Thoracic aorta (tissue), 2 donors: ENCODE measurements around the gene SLC2A11. TPM values are rescaled to one million over a fixed set of nuclear protein-coding genes. Genes with fewer than 3 reads are reported as not detected.
A peak's percentile ranks its signal among the peaks of the same experiment; 100 is the strongest.
"Not testable (repeated sequence)": the region's sequence is repeated elsewhere in the genome, so short reads cannot be mapped to it uniquely, and the experiment has no call there.

Experiments
- ATAC-seq: fragments of 150-250 bp; one replicate; pipeline ENCODE4 v1.8.0; 2017; ENCODE audit warnings: low read depth; ENCODE audit not compliant: insufficient number of reproducible peaks, low FRiP score
- DNase-seq: peaks from one replicate; pipeline ENCODE4 v3.0.0-alpha.2; 2020; ENCODE audit warnings: low spot score
- H3K27ac ChIP-seq, 2 donors: fragments of 200-600 bp; sonication (generic); 1 replicate in 1 of 2; 2 replicates in 1 of 2; pipeline ENCODE4 v1.5.1; 2016; ENCODE audit warnings: mild to moderate bottlenecking in 2 of 2, moderate library complexity in 2 of 2
- H3K27me3 ChIP-seq: fragments of 200-600 bp; sonication (generic); replicated peaks from 2 replicates; pipeline ENCODE4 v1.6.0; 2016; ENCODE audit warnings: mild to moderate bottlenecking; ENCODE audit not compliant: insufficient read depth
- H3K36me3 ChIP-seq: fragments of 200-600 bp; sonication (generic); one replicate; pipeline ENCODE4 v1.5.1; 2016
- H3K4me1 ChIP-seq, 2 donors: fragments of 200-600 bp; sonication (generic); 1 replicate in 1 of 2; 2 replicates in 1 of 2; pipeline versions ENCODE4 v1.5.1 to v1.6.0; 2016; ENCODE audit warnings: low read depth in 2 of 2, mild to moderate bottlenecking in 1 of 2; ENCODE audit not compliant: control insufficient read depth in 1 of 2
- H3K4me3 ChIP-seq: fragments of 200-600 bp; sonication (generic); 2 replicates; pipeline ENCODE4 v1.5.1; 2016; ENCODE audit warnings: mild to moderate bottlenecking
- H3K9me3 ChIP-seq: fragments of 200-600 bp; sonication (generic); 2 replicates; pipeline ENCODE4 v1.5.1; 2016
- total RNA-seq, 2 donors: library from RNA; depleted of rRNA; stranded (reverse); fragments of >200 nt; gene quantifications; one replicate each; pipeline versions ENCODE4 v1.1.0 to v1.2.3, GENCODE V29; 2016
- TF ChIP-seq, protein P1 (sequence below): fragments of 200-600 bp; sonication (generic); IDR thresholded peaks from one replicate; pipeline ENCODE4 v1.5.1; 2019; ENCODE audit warnings: antibody characterized with exemption

Gene SLC2A11
- total RNA-seq, 2 donors from 2014 or later = 9.2 to 25.5 TPM

DNA sequence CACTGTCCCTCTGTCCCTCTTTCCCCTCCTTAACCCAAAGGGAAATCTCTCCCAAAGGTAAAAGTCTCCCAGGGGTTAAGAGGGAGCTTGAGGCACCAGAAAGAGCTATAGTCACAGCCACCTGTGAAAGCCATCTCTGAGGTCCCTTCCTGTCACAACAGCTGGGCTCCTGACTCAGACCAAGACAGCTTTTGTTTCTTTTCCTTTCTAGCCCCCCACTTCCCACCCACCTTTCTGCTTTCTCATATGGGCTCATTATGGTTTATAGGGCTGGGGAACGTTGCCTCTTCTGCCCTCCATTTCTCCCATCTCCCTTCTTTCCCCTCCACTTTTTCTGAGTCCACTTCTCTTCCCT, 55.6 kb downstream of the SLC2A11 start:
- Histone ChIP-seq H3K27me3 (no peaks in the 10 kb centered on the region), H3K36me3 (no peaks in the 10 kb centered on the region), H3K27ac (peak overlapping the region; percentile 76 to 81), H3K4me1 (peaks cover 3 to 6% of the 10 kb centered on the region in 2 donors), H3K4me3 (peak overlapping the region; percentile 80), H3K9me3 (no peaks in the 10 kb centered on the region)
- no peak for ATAC-seq
- TF ChIP-seq, protein P1, sequence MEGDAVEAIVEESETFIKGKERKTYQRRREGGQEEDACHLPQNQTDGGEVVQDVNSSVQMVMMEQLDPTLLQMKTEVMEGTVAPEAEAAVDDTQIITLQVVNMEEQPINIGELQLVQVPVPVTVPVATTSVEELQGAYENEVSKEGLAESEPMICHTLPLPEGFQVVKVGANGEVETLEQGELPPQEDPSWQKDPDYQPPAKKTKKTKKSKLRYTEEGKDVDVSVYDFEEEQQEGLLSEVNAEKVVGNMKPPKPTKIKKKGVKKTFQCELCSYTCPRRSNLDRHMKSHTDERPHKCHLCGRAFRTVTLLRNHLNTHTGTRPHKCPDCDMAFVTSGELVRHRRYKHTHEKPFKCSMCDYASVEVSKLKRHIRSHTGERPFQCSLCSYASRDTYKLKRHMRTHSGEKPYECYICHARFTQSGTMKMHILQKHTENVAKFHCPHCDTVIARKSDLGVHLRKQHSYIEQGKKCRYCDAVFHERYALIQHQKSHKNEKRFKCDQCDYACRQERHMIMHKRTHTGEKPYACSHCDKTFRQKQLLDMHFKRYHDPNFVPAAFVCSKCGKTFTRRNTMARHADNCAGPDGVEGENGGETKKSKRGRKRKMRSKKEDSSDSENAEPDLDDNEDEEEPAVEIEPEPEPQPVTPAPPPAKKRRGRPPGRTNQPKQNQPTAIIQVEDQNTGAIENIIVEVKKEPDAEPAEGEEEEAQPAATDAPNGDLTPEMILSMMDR = no peak
- no peak for DNase-seq

DNA sequence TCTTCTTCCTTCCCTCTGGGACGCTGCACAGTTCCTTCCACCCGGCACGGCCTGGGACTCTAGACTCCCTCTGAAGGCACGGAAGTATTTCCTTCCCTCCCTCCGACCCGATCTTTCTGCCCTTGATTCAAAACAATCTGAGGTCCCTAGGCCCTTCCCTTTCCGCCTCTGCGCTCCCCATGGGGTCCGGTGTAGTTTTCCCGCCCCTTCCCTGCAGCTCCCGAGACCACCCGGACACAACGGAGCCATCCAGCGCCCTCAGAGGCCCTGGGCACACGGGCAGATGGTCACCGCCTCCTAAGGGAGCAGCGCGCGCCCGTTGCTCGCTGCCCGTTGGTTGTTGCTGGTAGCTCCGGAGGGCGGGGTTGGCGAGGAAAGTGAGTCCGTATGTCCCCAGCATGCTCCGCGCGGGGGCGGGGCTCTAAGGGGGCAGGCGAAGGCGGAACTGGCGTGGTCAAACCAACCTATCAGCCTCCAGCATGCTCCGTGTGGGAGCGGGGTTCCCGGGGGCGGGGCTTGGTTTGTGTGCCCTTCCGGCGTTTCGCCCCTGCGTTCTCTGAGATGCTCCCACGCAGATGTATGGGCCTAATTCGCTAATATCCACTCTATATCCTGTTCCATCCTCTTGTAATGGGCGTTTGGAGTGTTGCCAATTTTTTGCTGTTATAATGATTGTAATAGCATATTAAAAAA, 56.1 kb downstream of the SLC2A11 start:
- peak; percentile 100 for DNase-seq
- Histone ChIP-seq H3K9me3 (no peaks in the 10 kb centered on the region), H3K4me3 (peak overlapping the region; percentile 80)

DNA sequence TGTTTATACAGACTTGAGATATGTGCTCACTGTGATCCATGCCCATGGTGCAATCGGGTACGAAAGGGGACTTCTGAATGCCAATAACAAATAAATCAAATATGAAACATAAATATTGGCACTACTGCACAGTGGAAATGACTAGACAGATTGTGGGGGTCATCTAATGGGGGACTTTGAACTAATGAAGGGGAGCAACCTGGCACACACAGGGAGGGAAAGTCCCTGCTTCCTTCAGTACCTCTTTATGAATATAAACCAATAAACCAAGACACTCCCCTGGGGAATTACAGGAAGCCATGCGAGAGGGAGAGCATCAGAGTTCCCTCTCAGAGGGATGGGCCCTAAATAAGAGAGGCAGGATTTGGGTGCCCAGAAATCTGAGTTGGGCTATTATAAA, 57.6 kb downstream of the SLC2A11 start:
- no peaks in the 10 kb centered on the region for H3K36me3 ChIP-seq
- peaks cover 7 to 14% of the 10 kb centered on the region in 2 donors for H3K4me1 ChIP-seq
- DNase-seq (no peak), ATAC-seq (no peak)
- no peaks in the 10 kb centered on the region for H3K27me3 ChIP-seq
- TF ChIP-seq, protein P1 = no peak
- no peaks in the 10 kb centered on the region for H3K9me3 ChIP-seq
- no peak overlapping the region for H3K4me3 ChIP-seq
- H3K27ac ChIP-seq = peak overlapping the region in 1 of 2 donors; percentile 67

More for the DNA sequence above, 56.1 kb downstream of the SLC2A11 start:
- peak; percentile 79 for ATAC-seq
- Histone ChIP-seq H3K27me3 (no peaks in the 10 kb centered on the region), H3K4me1 (peaks cover 3 to 6% of the 10 kb centered on the region in 2 donors), H3K27ac (peak overlapping the region; percentile 76 to 81), H3K36me3 (no peaks in the 10 kb centered on the region)
- TF ChIP-seq, protein P1 = no peak

DNA sequence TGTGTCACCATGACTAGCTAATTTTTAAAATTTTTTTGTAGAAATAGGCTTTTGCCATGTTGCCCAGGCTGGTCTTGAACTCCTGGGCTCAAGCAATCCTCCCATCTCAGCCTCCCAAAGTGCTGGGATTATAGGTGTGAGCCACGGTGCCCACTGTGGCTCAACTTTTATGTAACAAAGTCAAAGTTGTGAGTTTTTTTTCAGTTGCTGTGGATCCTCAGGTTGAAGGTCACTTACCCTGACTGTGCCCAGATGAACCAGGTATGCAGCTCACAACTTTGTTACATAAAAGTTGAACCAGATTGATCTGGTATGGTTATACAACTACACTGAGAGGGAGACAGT, 62.6 kb downstream of the SLC2A11 start:
- not testable (repeated sequence) for DNase-seq, H3K9me3 ChIP-seq, H3K4me1 ChIP-seq, H3K36me3 ChIP-seq, H3K4me3 ChIP-seq, ATAC-seq, H3K27me3 ChIP-seq
- peak overlapping the region; percentile 69 to 74 for H3K27ac ChIP-seq

DNA sequence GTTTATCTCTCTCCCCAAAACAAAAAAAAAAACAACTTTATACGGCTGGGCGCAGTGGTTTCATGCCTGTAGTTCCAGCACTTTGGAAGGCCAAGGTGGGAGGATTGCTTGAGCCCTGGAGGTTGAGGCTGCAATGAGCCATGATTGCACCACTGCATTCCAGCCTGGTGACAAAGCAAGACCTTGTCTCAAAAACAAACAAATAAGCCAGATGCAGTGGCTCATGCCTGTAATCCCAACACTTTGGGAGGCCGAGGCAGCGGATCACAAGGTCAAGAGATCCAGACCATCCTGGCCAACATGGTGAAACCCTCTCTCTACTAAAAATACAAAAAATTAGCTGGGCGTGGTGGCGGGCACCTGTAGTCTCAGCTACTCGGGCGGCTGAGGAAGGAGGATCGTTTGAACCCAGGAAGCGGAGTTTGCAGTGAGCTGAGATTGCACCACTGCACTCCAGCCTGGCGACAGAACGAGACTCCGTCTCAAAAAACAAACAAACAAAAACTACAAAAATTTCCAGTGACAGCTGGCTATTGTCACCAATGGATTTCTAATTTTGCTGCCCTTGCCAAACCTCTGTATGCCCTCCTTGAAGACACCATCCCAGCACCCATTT, 64.0 kb downstream of the SLC2A11 start:
- H3K4me1 ChIP-seq, H3K36me3 ChIP-seq, H3K27ac ChIP-seq, H3K4me3 ChIP-seq, H3K27me3 ChIP-seq, DNase-seq, H3K9me3 ChIP-seq, ATAC-seq: not testable (repeated sequence)

DNA sequence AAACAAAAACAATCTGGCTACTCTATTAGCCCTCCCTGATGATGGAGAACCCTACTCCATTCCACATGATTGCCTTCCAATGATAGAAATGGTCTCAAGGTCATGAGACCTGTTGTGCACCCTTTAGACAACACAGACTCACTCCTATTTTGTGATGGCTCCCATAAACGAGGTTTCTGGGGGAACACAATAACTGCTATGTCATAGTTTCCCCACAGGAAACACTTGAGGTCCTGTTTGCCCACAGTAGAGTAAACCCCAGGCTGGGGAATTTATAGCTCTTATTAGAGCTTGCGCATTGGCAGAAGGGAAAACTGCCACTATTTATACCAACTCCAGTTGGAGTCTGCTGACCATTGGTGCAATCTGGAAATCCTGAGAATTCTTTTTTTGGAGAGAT, 65.2 kb downstream of the SLC2A11 start:
- no peaks in the 10 kb centered on the region for H3K36me3 ChIP-seq
- ATAC-seq (no peak), DNase-seq (no peak)
- TF ChIP-seq, protein P1 = no peak
- no peak overlapping the region for H3K4me3 ChIP-seq
- H3K4me1 ChIP-seq = peaks cover 7 to 8% of the 10 kb centered on the region in 2 donors
- H3K9me3 ChIP-seq = peaks cover 5% of the 10 kb centered on the region
- H3K27ac ChIP-seq = no peak overlapping the region
- no peaks in the 10 kb centered on the region for H3K27me3 ChIP-seq
